GM18867 (cell line): ENCODE measurements around the gene LINC00237.

Source experiments
- ATAC-seq: cut with Tn5 transposase; IDR thresholded peaks from one replicate; pipeline ENCODE4 v1.9.1; 2021; ENCODE audit warnings: mild to moderate bottlenecking, moderate library complexity; ENCODE audit not compliant: unreplicated experiment

The LINC00237 gene

GRCh38 chr20:21049305-21049828 is 56.8 kb downstream of the LINC00237 start:
- no peak for ATAC-seq

GRCh38 chr20:21048841-21049273 is 57.3 kb downstream of the LINC00237 start:
- peak; percentile 71 for ATAC-seq

- no peak for ATAC-seq
Measured at GRCh38 chr20:21047981-21048380, 58.2 kb downstream of the LINC00237 start.

GRCh38 chr20:21046413-21047070 is 59.6 kb downstream of the LINC00237 start:
- ATAC-seq, result no peak
